HG03460 (cell line): ENCODE data around the gene FAS.
"Not testable (repeated sequence)": the region's sequence is repeated elsewhere in the genome, so short reads cannot be mapped to it uniquely, and the experiment has no call there.

ENCODE experiments used
- ATAC-seq: cut with Tn5 transposase; IDR thresholded peaks from one replicate; pipeline ENCODE4 v1.9.1; 2021; ENCODE audit not compliant: unreplicated experiment

Gene FAS

GRCh38 chr10:88991899-88992320 lies 1.3 kb downstream of the FAS start:
- ATAC-seq = no peak

GRCh38 chr10:88992921-88993524 lies 2.4 kb downstream of the FAS start:
- ATAC-seq = no peak

- ATAC-seq = no peak
Observed at GRCh38 chr10:88994019-88994418, 3.4 kb downstream of the FAS start.

- ATAC-seq = no peak
Observed at GRCh38 chr10:88995156-88995876, 4.7 kb downstream of the FAS start.

GRCh38 chr10:88996927-88997326 lies 6.3 kb downstream of the FAS start:
- ATAC-seq = no peak

GRCh38 chr10:88999625-89000024 lies 9.0 kb downstream of the FAS start:
- no peak for ATAC-seq

GRCh38 chr10:89001024-89001728 lies 10.6 kb downstream of the FAS start:
- ATAC-seq = no peak

- no peak for ATAC-seq
Observed at GRCh38 chr10:89001729-89002072, 11.1 kb downstream of the FAS start.

GRCh38 chr10:89002226-89002978 lies 11.8 kb downstream of the FAS start:
- peak; percentile 48 for ATAC-seq

- ATAC-seq = no peak
Observed at GRCh38 chr10:89003344-89003743, 12.7 kb downstream of the FAS start.

- ATAC-seq = no peak
Observed at GRCh38 chr10:89007129-89007893, 16.7 kb downstream of the FAS start.

- ATAC-seq = not testable (repeated sequence)
Observed at GRCh38 chr10:89018700-89019346, 28.2 kb downstream of the FAS start.

- no peak for ATAC-seq
Observed at GRCh38 chr10:89019569-89020327, 29.1 kb downstream of the FAS start.

- ATAC-seq = not testable (repeated sequence)
Observed at GRCh38 chr10:89021526-89021925, 30.9 kb downstream of the FAS start.

GRCh38 chr10:89022734-89023133 lies 32.1 kb downstream of the FAS start:
- ATAC-seq = no peak

GRCh38 chr10:89025453-89025852 lies 34.9 kb downstream of the FAS start:
- ATAC-seq = no peak

- no peak for ATAC-seq
Observed at GRCh38 chr10:89029181-89029580, 38.6 kb downstream of the FAS start.

GRCh38 chr10:89029785-89030437 lies 39.3 kb downstream of the FAS start:
- ATAC-seq = no peak

- ATAC-seq = no peak
Observed at GRCh38 chr10:89030791-89031190, 40.2 kb downstream of the FAS start.
